PFSK-1 (cell line): ENCODE measurements around the gene SLC18A2.

ENCODE experiments used
- FOXP2 ChIP-seq: optimal IDR thresholded peaks from 2 replicates; pipeline ENCODE3; 2011; ENCODE audit warnings: borderline replicate concordance, control low read depth, inconsistent platforms; ENCODE audit not compliant: insufficient read depth; ENCODE audit errors: extremely low read length, extremely low read depth
- POLR2AphosphoS5 ChIP-seq: IDR thresholded peaks from 2 replicates; pipeline ENCODE4 v1.6.1; 2012; ENCODE audit warnings: low read depth, mild to moderate bottlenecking, control low read depth, low read length, moderate library complexity
- TAF1 ChIP-seq: IDR thresholded peaks from 2 replicates; pipeline ENCODE4 v1.6.1; 2012; ENCODE audit warnings: low read length, control low read depth, borderline replicate concordance; ENCODE audit not compliant: insufficient read depth

SLC18A2 gene

DNA sequence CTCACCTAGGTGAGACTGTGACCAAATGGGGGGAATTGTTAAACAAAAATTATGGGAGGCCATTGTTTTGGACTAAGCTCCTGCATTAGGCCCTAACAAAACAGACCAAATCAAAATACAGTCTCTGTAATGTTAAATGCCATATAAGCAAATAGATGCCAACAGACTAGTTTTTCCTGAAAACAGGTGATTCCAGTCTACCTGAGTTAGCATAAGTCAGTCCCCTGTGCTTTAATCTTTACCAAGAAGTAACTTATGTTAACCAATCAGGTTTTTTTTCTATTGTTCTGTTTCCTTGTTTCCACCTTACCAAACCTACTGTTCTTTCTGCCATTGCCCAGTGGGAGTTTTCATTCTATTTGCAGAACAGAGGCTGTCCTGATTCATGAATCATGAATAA is 86.3 kb downstream of the SLC18A2 start:
- TF ChIP-seq POLR2AphosphoS5 (no peak), TAF1 (no peak), FOXP2 (no peak)
